Skeletal muscle satellite cell (primary cell): ENCODE measurements around the gene MAGEB3. TPM values are rescaled to one million over a fixed set of nuclear protein-coding genes. Genes with fewer than 3 reads are reported as not detected.
"Not testable (repeated sequence)": the region's sequence is repeated elsewhere in the genome, so short reads cannot be mapped to it uniquely, and the experiment has no call there.

ENCODE experiments used
- H3K27me3 ChIP-seq: 2 replicates; pipeline ENCODE4 v1.7.0; 2013; ENCODE audit warnings: low read length; ENCODE audit not compliant: control insufficient read depth, insufficient read depth
- H3K36me3 ChIP-seq: 2 replicates; pipeline ENCODE4 v1.7.0; 2013; ENCODE audit warnings: mild to moderate bottlenecking, control low read depth, low read length; ENCODE audit not compliant: insufficient read depth
- H3K4me1 ChIP-seq: 2 replicates; pipeline ENCODE4 v1.7.0; 2013; ENCODE audit warnings: low read length; ENCODE audit not compliant: control insufficient read depth, insufficient read depth
- H3K4me2 ChIP-seq: 2 replicates; pipeline ENCODE4 v1.7.0; 2013; ENCODE audit warnings: mild to moderate bottlenecking, low read length
- H3K4me3 ChIP-seq: 2 replicates; pipeline ENCODE4 v1.7.0; 2013; ENCODE audit warnings: low read length
- H3K9ac ChIP-seq: 2 replicates; pipeline ENCODE4 v1.7.0; 2013; ENCODE audit warnings: mild to moderate bottlenecking, low read depth, low read length, moderate library complexity
- H3K9me3 ChIP-seq: replicated peaks from 2 replicates; pipeline ENCODE4 v1.7.0; 2013; ENCODE audit warnings: mild to moderate bottlenecking, control low read depth, low read length
- total RNA-seq: library from RNA; depleted of rRNA; stranded (reverse); fragments of >200 nt; gene quantifications from 2 replicates; pipeline ENCODE4 v1.2.3, GENCODE V29; 2012; rRNA removed

MAGEB3 gene
- total RNA-seq = not detected in 2 replicates

DNA sequence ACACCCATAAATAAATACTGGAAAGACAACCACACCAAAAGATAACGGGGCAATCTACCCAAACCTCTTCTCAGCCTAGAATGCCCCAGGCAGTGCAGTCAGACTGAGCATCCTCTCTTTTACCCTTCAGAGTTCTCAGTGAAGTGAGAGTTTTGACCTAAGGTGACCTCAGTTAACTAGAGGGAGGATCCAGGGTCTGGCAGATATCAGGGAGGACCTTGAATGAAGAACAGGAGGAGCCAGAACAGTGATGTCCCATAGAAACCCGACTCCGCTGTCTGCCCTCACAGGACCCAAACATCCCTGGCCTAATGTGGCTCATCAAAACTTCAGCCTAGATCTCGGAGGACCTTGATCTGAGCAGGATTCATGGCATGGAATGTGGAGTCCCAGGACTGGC, at the start of gene MAGEB3:
Gene MAGEB3, plus strand, starts transcription at position 263 of the 400 bp plus-strand sequence. CDS start 5,268 bp downstream, outside the sequence.
- H3K9ac ChIP-seq = no peak within 1 kb of the TSS
- no peaks in the 10 kb centered on the region for H3K4me1 ChIP-seq

DNA sequence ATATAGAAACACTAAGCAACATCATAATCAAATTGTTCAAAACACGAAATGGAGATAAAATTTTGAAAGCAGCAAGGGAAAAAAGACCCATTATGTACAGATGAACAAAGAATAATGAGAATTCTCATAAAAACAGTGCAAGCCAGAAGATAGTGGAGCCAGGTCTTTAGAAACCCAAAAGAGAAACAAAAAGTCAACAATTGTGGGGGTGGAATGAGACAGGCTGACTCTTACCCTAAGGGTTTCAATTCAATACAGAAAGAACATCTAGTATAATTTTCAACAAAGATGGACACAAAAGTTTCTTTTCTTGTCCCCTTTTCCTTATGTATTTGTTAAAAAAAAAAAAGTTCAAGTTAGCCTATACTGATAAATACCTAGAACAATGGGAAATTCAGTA, 49.1 kb upstream of the MAGEB3 start:
- Histone ChIP-seq H3K4me3 (no peak overlapping the region), H3K9ac (no peak overlapping the region), H3K9me3 (no peaks in the 10 kb centered on the region), H3K4me1 (no peaks in the 10 kb centered on the region), H3K36me3 (no peaks in the 10 kb centered on the region), H3K4me2 (no peak overlapping the region), H3K27me3 (no peaks in the 10 kb centered on the region)

More for the DNA sequence above, at the start of gene MAGEB3:
- no peaks in the 10 kb centered on the region for H3K36me3 ChIP-seq
- H3K27me3 ChIP-seq = no peaks in the 10 kb centered on the region
- H3K4me2 ChIP-seq = no peak within 1 kb of the TSS
- no peak within 1 kb of the TSS for H3K4me3 ChIP-seq
- H3K9me3 ChIP-seq = no peaks in the 10 kb centered on the region

DNA sequence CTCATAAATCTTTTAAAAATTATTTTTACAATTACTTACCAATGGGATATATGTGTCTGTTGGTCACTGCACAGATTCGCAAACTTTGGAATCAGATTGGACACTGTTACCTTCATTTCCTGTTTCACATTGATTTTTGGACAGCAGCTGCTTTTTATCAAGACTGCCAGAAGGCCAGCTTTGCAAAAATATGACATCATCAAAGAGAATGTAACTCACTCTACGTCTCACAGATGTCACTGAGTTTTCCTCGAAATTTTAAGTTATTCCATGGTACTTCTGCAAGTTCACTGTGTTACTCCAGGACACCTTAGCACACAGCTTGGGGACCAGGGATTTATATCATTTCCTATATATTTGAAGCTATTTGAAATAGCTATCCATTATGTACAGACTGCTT, 46.9 kb upstream of the MAGEB3 start:
- Histone ChIP-seq H3K4me2 (no peak overlapping the region), H3K4me1 (no peaks in the 10 kb centered on the region), H3K9me3 (no peaks in the 10 kb centered on the region), H3K4me3 (no peak overlapping the region), H3K9ac (no peak overlapping the region), H3K27me3 (no peaks in the 10 kb centered on the region), H3K36me3 (no peaks in the 10 kb centered on the region)

DNA sequence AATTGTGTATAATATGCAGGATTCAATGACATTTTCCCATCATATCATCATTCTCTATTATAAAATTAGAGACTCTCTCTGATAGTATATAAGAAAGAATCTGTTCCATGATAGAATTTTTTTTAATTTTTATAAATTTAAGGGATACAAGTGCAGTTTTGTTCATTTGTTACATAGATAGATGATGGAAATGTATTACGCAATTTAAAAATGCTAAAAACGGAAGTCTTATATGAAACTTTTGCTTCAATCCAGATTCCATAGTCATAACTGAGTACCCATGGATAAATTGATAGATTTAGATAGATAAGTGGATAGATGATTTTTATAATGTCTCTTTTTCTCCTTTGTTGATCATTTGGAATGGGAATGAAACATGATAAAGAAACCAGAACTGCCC, 40.0 kb upstream of the MAGEB3 start:
- H3K9me3 ChIP-seq = no peaks in the 10 kb centered on the region
- no peak overlapping the region for H3K9ac ChIP-seq
- no peaks in the 10 kb centered on the region for H3K36me3 ChIP-seq
- H3K4me2 ChIP-seq = no peak overlapping the region
- no peaks in the 10 kb centered on the region for H3K27me3 ChIP-seq
- H3K4me1 ChIP-seq = no peaks in the 10 kb centered on the region
- H3K4me3 ChIP-seq = no peak overlapping the region

DNA sequence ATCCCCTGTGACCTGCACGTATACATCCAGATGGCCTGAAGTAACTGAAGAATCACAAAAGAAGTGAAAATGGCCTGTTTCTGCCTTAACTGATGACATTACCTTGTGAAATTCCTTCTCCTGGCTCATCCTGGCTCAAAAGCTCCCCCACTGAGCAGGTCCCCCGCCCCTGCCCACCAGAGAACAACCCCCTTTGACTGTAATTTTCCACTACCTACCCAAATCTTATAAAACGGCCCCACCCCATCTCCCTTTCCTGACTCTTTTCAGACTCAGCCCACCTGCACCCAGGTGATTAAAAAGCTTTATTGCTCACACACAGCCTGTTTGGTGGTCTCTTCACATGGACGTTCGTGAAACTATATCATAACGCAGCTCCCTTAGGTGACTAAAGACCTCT, 36.5 kb upstream of the MAGEB3 start:
- not testable (repeated sequence) for H3K4me3 ChIP-seq, H3K36me3 ChIP-seq, H3K4me2 ChIP-seq, H3K9ac ChIP-seq, H3K27me3 ChIP-seq, H3K9me3 ChIP-seq, H3K4me1 ChIP-seq

- Histone ChIP-seq H3K4me3 (no peak overlapping the region), H3K36me3 (no peaks in the 10 kb centered on the region), H3K9me3 (no peaks in the 10 kb centered on the region), H3K9ac (no peak overlapping the region), H3K4me2 (no peak overlapping the region), H3K4me1 (no peaks in the 10 kb centered on the region), H3K27me3 (no peaks in the 10 kb centered on the region)
Measured at GRCh38 chrX:30196322-30196721, 34.1 kb upstream of the MAGEB3 start.

DNA sequence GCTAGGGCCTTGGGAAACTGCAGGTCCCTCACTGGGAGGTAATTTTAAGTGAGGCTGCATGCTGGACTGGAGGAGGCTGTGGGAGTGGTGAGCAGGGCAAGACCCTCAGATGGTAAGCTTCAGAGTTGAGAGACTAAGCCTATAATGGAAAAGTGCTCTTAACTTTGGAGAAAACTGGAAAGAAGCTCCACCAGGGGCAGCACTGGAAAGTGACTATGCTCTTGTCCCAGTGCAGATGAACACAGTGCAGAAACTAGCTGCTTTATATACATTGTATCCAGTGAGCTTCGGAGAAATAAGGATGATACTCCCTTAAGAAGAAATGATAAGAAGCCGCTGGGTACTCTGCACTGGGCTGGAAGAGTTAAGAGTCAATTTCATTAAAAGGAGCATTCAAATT, 18.3 kb upstream of the MAGEB3 start:
- Histone ChIP-seq H3K27me3 (no peaks in the 10 kb centered on the region), H3K4me2 (no peak overlapping the region), H3K4me1 (no peaks in the 10 kb centered on the region), H3K9me3 (no peaks in the 10 kb centered on the region), H3K4me3 (no peak overlapping the region), H3K9ac (no peak overlapping the region), H3K36me3 (no peaks in the 10 kb centered on the region)

- H3K9ac ChIP-seq = no peak within 1 kb of the TSS
- no peak within 1 kb of the TSS for H3K4me3 ChIP-seq
- no peaks in the 10 kb centered on the region for H3K27me3 ChIP-seq
- no peaks in the 10 kb centered on the region for H3K9me3 ChIP-seq
- no peaks in the 10 kb centered on the region for H3K4me1 ChIP-seq
- no peaks in the 10 kb centered on the region for H3K36me3 ChIP-seq
- H3K4me2 ChIP-seq = no peak within 1 kb of the TSS
Measured at GRCh38 chrX:30215357-30215843, 15.1 kb upstream of the MAGEB3 start, which contains the start of gene MAGEB2. Gene MAGEB2 (plus strand): TSS chrX:30215563. CDS start chrX:30218581, 3,018 bp downstream.

DNA sequence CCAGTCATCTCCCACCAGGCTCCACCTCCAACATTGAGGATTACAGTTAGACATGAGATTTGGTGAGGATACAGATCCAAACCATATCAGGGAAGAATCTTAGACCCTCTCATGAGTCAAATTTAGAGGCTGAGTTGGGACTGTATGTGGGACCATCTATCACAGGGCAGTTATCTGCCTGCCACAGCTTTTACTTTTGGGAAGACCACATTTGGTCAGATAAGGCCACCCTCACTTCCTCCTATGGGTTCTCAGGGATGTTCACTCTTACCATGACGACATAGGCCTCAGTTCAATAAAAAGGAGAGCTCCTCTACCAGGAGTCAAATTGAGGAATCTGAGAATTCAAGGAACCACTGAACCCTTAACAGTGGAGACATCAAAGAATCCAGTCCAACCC, 13.0 kb upstream of the MAGEB3 start:
- no peak overlapping the region for H3K9ac ChIP-seq
- H3K4me1 ChIP-seq = no peaks in the 10 kb centered on the region
- no peaks in the 10 kb centered on the region for H3K36me3 ChIP-seq
- H3K4me2 ChIP-seq = no peak overlapping the region
- H3K9me3 ChIP-seq = no peaks in the 10 kb centered on the region
- H3K27me3 ChIP-seq = no peaks in the 10 kb centered on the region
- no peak overlapping the region for H3K4me3 ChIP-seq

GRCh38 chrX:30219372-30219771, 11.1 kb upstream of the MAGEB3 start:
- no peaks in the 10 kb centered on the region for H3K9me3 ChIP-seq
- H3K4me3 ChIP-seq = no peak overlapping the region
- no peak overlapping the region for H3K9ac ChIP-seq
- no peaks in the 10 kb centered on the region for H3K27me3 ChIP-seq
- no peak overlapping the region for H3K4me2 ChIP-seq
- no peaks in the 10 kb centered on the region for H3K4me1 ChIP-seq
- H3K36me3 ChIP-seq = no peaks in the 10 kb centered on the region

- Histone ChIP-seq H3K27me3 (no peaks in the 10 kb centered on the region), H3K4me1 (no peaks in the 10 kb centered on the region), H3K4me3 (no peak overlapping the region), H3K4me2 (no peak overlapping the region), H3K9ac (no peak overlapping the region), H3K36me3 (no peaks in the 10 kb centered on the region), H3K9me3 (no peaks in the 10 kb centered on the region)
Measured at GRCh38 chrX:30220661-30221060, 9.8 kb upstream of the MAGEB3 start.

- H3K4me1 ChIP-seq = no peaks in the 10 kb centered on the region
- no peak overlapping the region for H3K4me3 ChIP-seq
- H3K9ac ChIP-seq = no peak overlapping the region
- no peaks in the 10 kb centered on the region for H3K9me3 ChIP-seq
- H3K36me3 ChIP-seq = no peaks in the 10 kb centered on the region
- no peak overlapping the region for H3K4me2 ChIP-seq
- H3K27me3 ChIP-seq = no peaks in the 10 kb centered on the region
Measured at GRCh38 chrX:30224536-30224935, 5.9 kb upstream of the MAGEB3 start.
